ENCODE results near the gene CCDC175.

Gene CCDC175

GRCh38 chr14:59507752-59508103 lies 68.9 kb downstream of the CCDC175 start:
- no peak overlapping the region for H3K4me3 ChIP-seq (replicated peaks; ENCODE audit: low read depth, low read length)
- TF ChIP-seq CTCF (IDR thresholded peaks at IDR 0.05; ENCODE audit: low read depth, low read length, missing control alignments): no peak
- DNase-seq (ENCODE audit: extremely low read depth, low read depth): no peak

DNA sequence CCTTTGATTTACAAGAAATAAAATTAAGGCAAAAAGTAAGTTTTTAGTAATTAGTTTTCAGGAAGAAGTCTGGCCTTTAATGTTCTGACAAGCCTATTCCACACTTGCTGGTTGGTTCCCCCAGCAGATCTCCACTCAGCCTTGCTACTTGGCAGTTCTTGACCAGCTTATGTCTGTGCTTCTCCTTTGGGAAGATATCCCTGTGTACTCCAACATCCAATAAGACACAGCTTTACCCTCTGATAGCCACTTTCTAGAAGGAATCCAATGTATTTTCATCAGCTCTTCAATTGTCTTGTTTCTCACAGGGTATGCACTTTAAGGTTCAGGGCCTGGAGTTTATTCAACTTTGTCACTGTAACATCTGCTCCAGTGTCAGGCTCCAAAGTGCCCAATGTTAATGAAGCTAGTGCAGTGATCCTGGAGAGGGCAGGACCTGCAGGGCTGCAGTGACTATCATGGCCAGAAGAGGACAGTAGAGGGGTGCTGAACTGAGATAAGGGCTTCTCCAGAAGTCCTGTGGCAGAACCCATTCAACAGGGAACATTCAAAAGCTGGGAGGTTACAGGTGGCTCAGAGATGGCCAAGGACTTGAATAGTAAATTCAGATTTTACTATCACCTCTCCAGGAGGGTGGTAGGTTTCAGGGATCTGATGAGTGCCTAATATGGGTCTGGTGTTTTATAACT lies 69.4 kb downstream of the CCDC175 start:
- TF ChIP-seq CTCF (IDR thresholded peaks at IDR 0.05; ENCODE audit: low read depth, low read length, missing control alignments): peak; percentile 98
- no peak for DNase-seq (ENCODE audit: extremely low read depth, low read depth)
- H3K4me3 ChIP-seq (replicated peaks; ENCODE audit: low read depth, low read length): no peak overlapping the region

DNA sequence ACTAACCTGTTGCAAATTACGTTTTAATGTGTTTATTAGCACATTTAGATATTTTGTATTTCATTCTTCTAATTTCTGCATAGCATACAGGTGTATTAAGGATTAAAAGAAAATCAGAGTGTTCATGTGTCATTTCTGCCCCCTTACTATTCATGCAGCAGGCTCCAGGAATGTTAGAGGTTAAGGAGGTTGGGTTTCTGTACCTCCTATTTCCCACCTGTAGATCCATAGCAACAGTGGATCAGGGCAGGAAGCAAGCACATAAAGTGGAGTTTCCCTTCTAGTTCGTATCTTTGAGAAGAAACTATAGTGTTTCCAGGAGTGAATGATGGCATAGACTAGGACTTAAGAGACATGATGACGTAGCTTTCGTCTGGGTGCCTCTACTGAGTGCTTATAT lies 73.4 kb downstream of the CCDC175 start:
- TF ChIP-seq CTCF (IDR thresholded peaks at IDR 0.05; ENCODE audit: low read depth, low read length, missing control alignments): no peak
- no peak for DNase-seq (ENCODE audit: extremely low read depth, low read depth)
- no peak overlapping the region for H3K4me3 ChIP-seq (replicated peaks; ENCODE audit: low read depth, low read length)

DNA sequence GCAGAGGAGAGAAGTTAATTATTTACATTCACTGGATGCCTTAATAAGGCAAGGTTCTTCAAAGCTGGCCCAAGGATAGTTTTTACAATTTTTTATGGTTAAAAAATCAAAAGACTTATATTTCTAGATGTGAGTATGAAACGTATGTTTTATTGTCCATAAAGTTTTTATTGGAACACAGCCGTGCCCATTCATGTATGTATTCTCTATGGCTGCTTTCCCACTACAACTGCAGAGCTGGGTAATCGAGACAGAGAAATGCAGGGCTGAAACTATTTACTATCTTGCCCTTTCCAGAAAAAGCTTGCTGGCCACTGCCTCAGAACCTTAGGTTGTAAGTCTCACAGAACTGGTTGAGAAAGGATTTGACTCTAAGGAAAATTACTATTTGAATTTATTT lies 75.9 kb downstream of the CCDC175 start:
- no peak for DNase-seq (ENCODE audit: extremely low read depth, low read depth)
- TF ChIP-seq CTCF (IDR thresholded peaks at IDR 0.05; ENCODE audit: low read depth, low read length, missing control alignments): no peak
- no peak overlapping the region for H3K4me3 ChIP-seq (replicated peaks; ENCODE audit: low read depth, low read length)

DNA sequence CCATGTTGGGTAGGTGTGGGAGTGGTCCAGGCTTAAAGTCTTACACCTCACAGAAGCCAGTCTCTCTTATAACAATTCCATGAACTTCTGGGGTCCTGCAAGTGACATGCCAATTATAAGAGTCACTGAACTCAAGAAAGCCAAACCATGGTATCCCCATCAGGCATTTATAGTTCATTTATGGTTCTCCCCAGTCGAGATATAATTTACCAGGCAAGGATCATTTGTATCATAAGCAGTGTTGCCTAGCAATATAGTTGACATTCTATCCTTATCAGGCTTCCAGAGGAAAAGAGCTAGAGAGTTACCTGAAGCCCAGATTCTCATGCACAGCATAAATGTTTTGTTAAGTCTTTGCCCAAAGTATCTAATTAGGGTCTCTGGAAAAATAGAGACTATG lies 84.2 kb downstream of the CCDC175 start:
- no peak for TF ChIP-seq CTCF (IDR thresholded peaks at IDR 0.05; ENCODE audit: low read depth, low read length, missing control alignments)
- no peak overlapping the region for H3K4me3 ChIP-seq (replicated peaks; ENCODE audit: low read depth, low read length)
- no peak for DNase-seq (ENCODE audit: extremely low read depth, low read depth)

DNA sequence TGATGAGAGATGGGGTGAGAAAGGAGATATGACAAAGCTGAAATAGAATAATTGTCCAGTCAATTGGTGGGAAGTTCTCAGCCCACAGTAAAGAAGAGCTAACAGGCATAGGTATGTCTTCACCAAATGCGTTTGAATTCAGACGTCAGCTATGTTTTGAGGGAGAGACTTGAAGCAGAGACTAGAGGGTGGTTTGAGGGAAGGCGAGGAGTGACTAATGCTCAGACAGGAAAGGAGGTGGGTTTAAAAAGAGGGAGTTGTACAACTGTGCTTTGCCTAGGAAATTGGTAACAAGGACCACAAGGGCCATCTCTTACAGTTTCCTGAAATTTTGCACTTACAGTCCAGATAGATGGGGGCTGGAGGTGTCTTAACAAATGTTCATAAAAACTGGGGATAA lies 85.9 kb downstream of the CCDC175 start:
- no peak for TF ChIP-seq CTCF (IDR thresholded peaks at IDR 0.05; ENCODE audit: low read depth, low read length, missing control alignments)
- no peak overlapping the region for H3K4me3 ChIP-seq (replicated peaks; ENCODE audit: low read depth, low read length)
- DNase-seq (ENCODE audit: extremely low read depth, low read depth): no peak

- TF ChIP-seq CTCF (IDR thresholded peaks at IDR 0.05; ENCODE audit: low read depth, low read length, missing control alignments): no peak
- H3K4me3 ChIP-seq (replicated peaks; ENCODE audit: low read depth, low read length): peak overlapping the region; percentile 98
- no peak for DNase-seq (ENCODE audit: extremely low read depth, low read depth)
These were observed 91.9 kb downstream of the CCDC175 start for GRCh38 chr14:59484639-59485175.
